AG08395 (cell line): ENCODE data around the gene PFN2.
"Not testable (repeated sequence)": the region's sequence is repeated elsewhere in the genome, so short reads cannot be mapped to it uniquely, and the experiment has no call there.

Experiments used
- DNase-seq: peaks from one replicate; pipeline ENCODE4 v3.0.0; 2012; ENCODE audit warnings: mixed read lengths, low spot score

PFN2 gene

GRCh38 chr3:149970716-149971402 is at the start of gene PFN2:
Gene PFN2 (minus strand): TSS chr3:149970895. CDS start chr3:149970856, 39 bp downstream.
- peak; percentile 75 for DNase-seq

GRCh38 chr3:150015901-150016300 is 45.2 kb upstream of the PFN2 start:
- no peak for DNase-seq

- no peak for DNase-seq
These were observed 44.1 kb upstream of the PFN2 start for GRCh38 chr3:150014782-150015181.

- DNase-seq = no peak
These were observed 43.1 kb upstream of the PFN2 start for GRCh38 chr3:150013801-150014200.

GRCh38 chr3:150006794-150007193 is 36.1 kb upstream of the PFN2 start:
- DNase-seq = no peak

- peak; percentile 40 for DNase-seq
These were observed 34.8 kb upstream of the PFN2 start for GRCh38 chr3:150005243-150006112.

- DNase-seq = peak; percentile 9
These were observed 29.9 kb upstream of the PFN2 start for GRCh38 chr3:150000641-150001040.

- no peak for DNase-seq
These were observed 28.7 kb upstream of the PFN2 start for GRCh38 chr3:149999421-149999820.

- no peak for DNase-seq
These were observed 28.3 kb upstream of the PFN2 start for GRCh38 chr3:149998946-149999345.

GRCh38 chr3:149992416-149993058 is 21.8 kb upstream of the PFN2 start:
- no peak for DNase-seq

GRCh38 chr3:149990423-149990948 is 19.8 kb upstream of the PFN2 start:
- DNase-seq = no peak

- no peak for DNase-seq
These were observed 18.6 kb upstream of the PFN2 start for GRCh38 chr3:149989307-149989706.

GRCh38 chr3:149983628-149984027 is 12.9 kb upstream of the PFN2 start:
- no peak for DNase-seq

- not testable (repeated sequence) for DNase-seq
These were observed 12.4 kb upstream of the PFN2 start for GRCh38 chr3:149983053-149983452.

- not testable (repeated sequence) for DNase-seq
These were observed 11.3 kb upstream of the PFN2 start for GRCh38 chr3:149981979-149982378.

- no peak for DNase-seq
These were observed 6.7 kb upstream of the PFN2 start for GRCh38 chr3:149977386-149977785.

- DNase-seq = no peak
These were observed 5.2 kb upstream of the PFN2 start for GRCh38 chr3:149975919-149976318.

- DNase-seq = peak; percentile 49
These were observed 844 bp upstream of the PFN2 start for GRCh38 chr3:149971403-149972075.

- peak; percentile 64 for DNase-seq
These were observed 567 bp downstream of the PFN2 start for GRCh38 chr3:149969940-149970715.

GRCh38 chr3:149969110-149969939 is 1.4 kb downstream of the PFN2 start:
- DNase-seq = peak; percentile 70
